Ovary (tissue), 3 donors: ENCODE results near the gene TAS2R43.

Experiments
- EP300 ChIP-seq: sonication (generic); formaldehyde crosslinking; IDR thresholded peaks from one replicate; pipeline ENCODE4 v1.6.1; 2017; ENCODE audit warnings: antibody characterized with exemption
- POLR2A ChIP-seq: fragments of 450-650 bp; IDR thresholded peaks from one replicate; pipeline ENCODE4 v1.6.1; 2017; ENCODE audit warnings: antibody characterized with exemption, mild to moderate bottlenecking, moderate library complexity
- TF ChIP-seq, protein P1 (sequence below), 3 donors: fragments of 450-650 bp in 2 of 3; fragments of 200-600 bp in 1 of 3; IDR thresholded peaks; one replicate each; pipeline versions ENCODE4 v1.5.1 to v1.8.0; 2016 to 2022; ENCODE audit warnings: antibody characterized with exemption in 3 of 3, mild to moderate bottlenecking in 1 of 3
- donor health status: DM: no; HTN: no; CAD: no.

DNA sequence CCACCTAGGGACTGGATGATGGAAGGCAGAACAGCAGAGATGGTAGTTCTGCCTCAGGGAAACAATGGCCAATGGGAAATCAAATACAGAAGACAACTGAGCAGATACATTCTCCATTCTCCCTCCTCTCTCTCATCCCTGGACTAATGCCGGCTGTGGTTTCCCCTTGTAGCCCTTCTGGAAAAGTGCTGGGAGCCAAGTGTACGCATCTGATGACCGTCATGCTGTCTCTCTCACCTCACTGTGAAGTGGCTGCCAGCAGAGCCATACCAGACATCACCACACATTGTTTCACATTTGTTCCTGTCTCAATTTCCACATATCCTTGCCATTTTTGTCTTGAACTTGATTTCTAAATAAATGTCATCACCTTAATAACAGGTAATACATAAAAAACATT, 33.1 kb downstream of the TAS2R43 start:
- TF ChIP-seq, protein P1, sequence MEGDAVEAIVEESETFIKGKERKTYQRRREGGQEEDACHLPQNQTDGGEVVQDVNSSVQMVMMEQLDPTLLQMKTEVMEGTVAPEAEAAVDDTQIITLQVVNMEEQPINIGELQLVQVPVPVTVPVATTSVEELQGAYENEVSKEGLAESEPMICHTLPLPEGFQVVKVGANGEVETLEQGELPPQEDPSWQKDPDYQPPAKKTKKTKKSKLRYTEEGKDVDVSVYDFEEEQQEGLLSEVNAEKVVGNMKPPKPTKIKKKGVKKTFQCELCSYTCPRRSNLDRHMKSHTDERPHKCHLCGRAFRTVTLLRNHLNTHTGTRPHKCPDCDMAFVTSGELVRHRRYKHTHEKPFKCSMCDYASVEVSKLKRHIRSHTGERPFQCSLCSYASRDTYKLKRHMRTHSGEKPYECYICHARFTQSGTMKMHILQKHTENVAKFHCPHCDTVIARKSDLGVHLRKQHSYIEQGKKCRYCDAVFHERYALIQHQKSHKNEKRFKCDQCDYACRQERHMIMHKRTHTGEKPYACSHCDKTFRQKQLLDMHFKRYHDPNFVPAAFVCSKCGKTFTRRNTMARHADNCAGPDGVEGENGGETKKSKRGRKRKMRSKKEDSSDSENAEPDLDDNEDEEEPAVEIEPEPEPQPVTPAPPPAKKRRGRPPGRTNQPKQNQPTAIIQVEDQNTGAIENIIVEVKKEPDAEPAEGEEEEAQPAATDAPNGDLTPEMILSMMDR (IDR thresholded peaks at IDR 0.05): no peak
- TF ChIP-seq POLR2A: no peak
- TF ChIP-seq EP300: no peak
